Esophagus squamous epithelium (tissue), 5 donors: ENCODE data around the gene CEP162. TPM values are rescaled to one million over a fixed set of nuclear protein-coding genes. Genes with fewer than 3 reads are reported as not detected.
"Not testable (repeated sequence)": the region's sequence is repeated elsewhere in the genome, so short reads cannot be mapped to it uniquely, and the experiment has no call there.

Experiments
- DNase-seq: peaks from one replicate; lab custom pipeline; 2025; lab: John Stamatoyannopoulos, UW
- H3K27ac ChIP-seq, 4 donors: fragments of 200-600 bp; sonication (generic); one replicate each; pipeline ENCODE4 v1.5.1; 2016 to 2019; ENCODE audit warnings: mild to moderate bottlenecking in 1 of 4
- H3K27me3 ChIP-seq, 4 donors: fragments of 200-600 bp; sonication (generic); 1 replicate in 3 of 4; 2 replicates in 1 of 4; pipeline versions ENCODE4 v1.5.1 to v1.6.0; 2017 to 2021; ENCODE audit warnings: antibody characterized with exemption in 1 of 4
- H3K36me3 ChIP-seq, 3 donors: fragments of 200-600 bp; sonication (generic); one replicate each; pipeline ENCODE4 v1.5.1; 2016 to 2019
- H3K4me1 ChIP-seq, 3 donors: fragments of 200-600 bp; sonication (generic); one replicate each; pipeline ENCODE4 v1.5.1; 2017 to 2019
- H3K4me3 ChIP-seq, 4 donors: fragments of 200-600 bp; sonication (generic); 1 replicate in 3 of 4; 2 replicates in 1 of 4; pipeline ENCODE4 v1.5.1; 2016 to 2019; ENCODE audit warnings: mild to moderate bottlenecking in 2 of 4, moderate library complexity in 1 of 4
- H3K9me3 ChIP-seq, 3 donors: fragments of 200-600 bp; sonication (generic); one replicate each; pipeline ENCODE4 v1.5.1; 2016 to 2019
- CTCF ChIP-seq, 6 experiments: fragments of 450-650 bp in 4 of 6; fragments of 200-600 bp in 2 of 6; sonication (generic) in 2 of 6; IDR thresholded peaks; one replicate each; pipeline ENCODE4 v1.5.1; 2016 to 2019; ENCODE audit warnings: antibody characterized with exemption in 6 of 6, mild to moderate bottlenecking in 4 of 6, moderate library complexity in 4 of 6
- POLR2A ChIP-seq, 4 donors: fragments of 450-650 bp; IDR thresholded peaks; one replicate each; pipeline ENCODE4 v1.6.1; 2017; ENCODE audit warnings: antibody characterized with exemption in 4 of 4, mild to moderate bottlenecking in 4 of 4, moderate library complexity in 3 of 4
- WGBS, 2 donors: methylation state at CpG; one replicate each; pipeline ENCODE4 v1.1.5; 2018; 5-methylcytosine and 5-hydroxymethylcytosine counted together
- intact Hi-C: fragments of 100-400 bp; cut with DNase I; formaldehyde crosslinking; loops from one replicate; pipeline ENCODE4 v1.15.0; 2022
- total RNA-seq, 4 donors: library from RNA; depleted of rRNA; stranded (reverse); fragments of >200 nt; gene quantifications; one replicate each; pipeline ENCODE4 v1.1.0, GENCODE V29; 2016
- donor health status: DM: yes; HTN: yes; CAD: no.

The CEP162 gene
- total RNA-seq, 4 donors from 2014 or later: 2.9 to 6.4 (median 4.5) TPM

GRCh38 chr6:84197708-84198107 is 29.7 kb downstream of the CEP162 start:
- intact Hi-C loops: no loop called here
- DNase-seq: no peak
- H3K27ac ChIP-seq: no peak overlapping the region
- 93 to 94% methylated on average over 2 of the region's 2 CpGs for WGBS, 2 donors
- peaks cover 0 to 9% (median 0%) of the 10 kb centered on the region in 3 donors for H3K4me1 ChIP-seq
- no peaks in the 10 kb centered on the region for H3K27me3 ChIP-seq
- peaks cover 0 to 92% (median 2%) of the 10 kb centered on the region in 3 donors for H3K36me3 ChIP-seq
- no peak overlapping the region for H3K4me3 ChIP-seq
- no peaks in the 10 kb centered on the region for H3K9me3 ChIP-seq
- TF ChIP-seq CTCF (IDR thresholded peaks at IDR 0.05) (no peak), POLR2A (IDR thresholded peaks at IDR 0.05) (no peak)

- intact Hi-C loops: no loop called here
- Histone ChIP-seq H3K36me3 (peaks cover 0 to 86% (median 0%) of the 10 kb centered on the region in 3 donors), H3K27me3 (no peaks in the 10 kb centered on the region), H3K4me1 (peaks cover 0 to 10% (median 0%) of the 10 kb centered on the region in 3 donors), H3K9me3 (no peaks in the 10 kb centered on the region), H3K27ac (no peak overlapping the region), H3K4me3 (no peak overlapping the region)
- TF ChIP-seq POLR2A (IDR thresholded peaks at IDR 0.05) (no peak), CTCF (IDR thresholded peaks at IDR 0.05) (no peak)
- no peak for DNase-seq
- WGBS, 2 donors: 41 to 47% methylated on average over 2 of the region's 2 CpGs
Measured at GRCh38 chr6:84193114-84193708, 34.2 kb downstream of the CEP162 start.

- H3K27me3 ChIP-seq: no peaks in the 10 kb centered on the region
- H3K36me3 ChIP-seq: peaks cover 0 to 73% (median 0%) of the 10 kb centered on the region in 3 donors
- H3K4me3 ChIP-seq: no peak overlapping the region
- H3K9me3 ChIP-seq: no peaks in the 10 kb centered on the region
- intact Hi-C loops: no loop called here
- WGBS, 2 donors: 86% methylated on average over 2 of the region's 2 CpGs
- TF ChIP-seq CTCF (IDR thresholded peaks at IDR 0.05) (no peak), POLR2A (IDR thresholded peaks at IDR 0.05) (no peak)
- H3K27ac ChIP-seq: no peak overlapping the region
- DNase-seq: no peak
- peaks cover 0 to 10% (median 0%) of the 10 kb centered on the region in 3 donors for H3K4me1 ChIP-seq
Measured at GRCh38 chr6:84191802-84192201, 35.6 kb downstream of the CEP162 start.

- intact Hi-C loops, H3K4me3 ChIP-seq, DNase-seq, H3K27me3 ChIP-seq, H3K27ac ChIP-seq, H3K9me3 ChIP-seq: not testable (repeated sequence)
- H3K36me3 ChIP-seq: peaks cover 0 to 63% (median 0%) of the 10 kb centered on the region in 3 donors
- WGBS, 2 donors: no CpG with 5 or more reads among the region's 25 CpGs
- H3K4me1 ChIP-seq: peaks cover 0 to 10% (median 0%) of the 10 kb centered on the region in 3 donors
Measured at GRCh38 chr6:84189356-84189755, 38.1 kb downstream of the CEP162 start.

- Histone ChIP-seq H3K27ac (no peak overlapping the region), H3K4me3 (no peak overlapping the region), H3K4me1 (no peaks in the 10 kb centered on the region), H3K9me3 (no peaks in the 10 kb centered on the region), H3K36me3 (peaks cover 0 to 30% (median 0%) of the 10 kb centered on the region in 3 donors), H3K27me3 (no peaks in the 10 kb centered on the region)
- intact Hi-C loops: no loop called here
- 96 to 100% methylated on average over 1 of the region's 1 CpG for WGBS, 2 donors
- TF ChIP-seq CTCF (IDR thresholded peaks at IDR 0.05) (no peak), POLR2A (IDR thresholded peaks at IDR 0.05) (no peak)
- DNase-seq: no peak
Measured at GRCh38 chr6:84183430-84183829, 44.0 kb downstream of the CEP162 start.
